ENCODE data around the gene MARS1.

GRCh38 chr12:57512665-57513064 is 24.8 kb downstream of the MARS1 start:
- TF ChIP-seq CTCF (IDR thresholded peaks at IDR 0.05), result no peak
- no peak for TF ChIP-seq ZFX (IDR thresholded peaks at IDR 0.05; ENCODE audit: borderline replicate concordance)

All from 22Rv1 (cell line).